GM10266 (cell line): Measurements from ENCODE around the gene PABPN1L.

Source experiments
- DNase-seq: peaks from one replicate; pipeline ENCODE4 v3.0.0; 2012; ENCODE audit errors: extremely low spot score
- CTCF ChIP-seq: IDR thresholded peaks from 2 replicates; pipeline ENCODE4 v1.5.1; 2012; ENCODE audit warnings: mild to moderate bottlenecking, low read depth; ENCODE audit not compliant: control insufficient read depth, insufficient read depth; ENCODE audit errors: missing control alignments

Gene PABPN1L

DNA sequence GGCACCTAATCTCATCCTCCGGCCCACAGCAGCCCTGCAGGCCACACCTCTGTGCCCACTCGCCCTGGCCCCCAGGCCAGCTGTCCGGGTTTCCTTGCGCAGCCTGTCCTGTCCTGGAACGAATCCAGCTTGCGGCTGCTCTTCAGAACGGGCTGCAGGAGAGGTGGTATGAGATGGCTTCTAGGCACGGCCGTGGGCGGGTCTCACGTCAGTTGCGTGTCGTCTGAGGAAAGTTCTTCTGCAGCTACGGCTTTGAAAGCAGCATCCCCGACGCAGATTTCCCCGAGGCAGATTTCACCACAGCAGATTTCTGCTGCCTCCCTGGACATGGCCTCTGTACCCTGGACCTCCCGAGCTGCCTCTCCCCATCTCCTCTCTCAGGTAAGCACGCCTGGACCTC is 27.9 kb downstream of the PABPN1L start:
- TF ChIP-seq CTCF: no peak
- no peak for DNase-seq

- TF ChIP-seq CTCF: no peak
- DNase-seq: no peak
Observed at GRCh38 chr16:88837806-88838205, 28.7 kb downstream of the PABPN1L start.

DNA sequence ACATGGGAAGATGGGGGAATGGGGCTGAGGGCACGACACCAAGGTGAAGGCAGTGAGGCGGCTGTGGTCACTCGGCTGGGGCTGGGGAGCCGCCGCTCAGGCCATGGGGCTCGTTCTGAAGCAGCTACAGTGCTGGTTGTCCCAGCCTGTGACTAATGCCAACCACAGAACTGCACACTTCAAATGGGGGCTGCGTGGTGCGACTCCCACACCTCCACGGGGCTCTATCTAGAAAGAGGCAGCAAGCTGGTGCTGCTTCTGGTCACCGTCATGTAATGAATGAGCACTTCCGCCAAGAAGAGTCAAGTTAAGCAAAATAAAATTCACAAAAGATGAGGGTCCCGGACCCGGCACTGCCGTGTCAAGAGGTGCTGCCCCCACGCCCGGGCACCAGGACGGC is 29.7 kb downstream of the PABPN1L start:
- no peak for DNase-seq
- no peak for TF ChIP-seq CTCF

DNA sequence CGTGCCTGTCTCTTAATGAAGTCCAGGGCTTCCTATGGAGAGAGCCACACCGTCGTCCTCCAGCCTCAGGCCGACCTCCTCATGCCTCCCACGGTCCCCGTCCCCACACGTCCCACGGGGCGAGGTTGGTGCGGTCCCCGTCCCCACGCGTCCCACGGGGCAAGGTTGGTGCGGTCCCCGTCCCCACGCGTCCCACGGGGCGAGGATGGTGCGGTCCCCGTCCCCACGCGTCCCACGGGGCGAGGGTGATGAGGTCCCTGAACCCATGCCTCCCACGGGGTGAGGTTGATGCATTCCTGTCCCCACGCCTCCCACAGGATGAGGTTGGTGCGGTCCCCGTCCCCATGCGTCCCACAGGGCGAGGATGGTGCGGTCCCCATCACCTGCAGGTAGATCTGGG is 30.6 kb downstream of the PABPN1L start:
- TF ChIP-seq CTCF: no peak
- no peak for DNase-seq

DNA sequence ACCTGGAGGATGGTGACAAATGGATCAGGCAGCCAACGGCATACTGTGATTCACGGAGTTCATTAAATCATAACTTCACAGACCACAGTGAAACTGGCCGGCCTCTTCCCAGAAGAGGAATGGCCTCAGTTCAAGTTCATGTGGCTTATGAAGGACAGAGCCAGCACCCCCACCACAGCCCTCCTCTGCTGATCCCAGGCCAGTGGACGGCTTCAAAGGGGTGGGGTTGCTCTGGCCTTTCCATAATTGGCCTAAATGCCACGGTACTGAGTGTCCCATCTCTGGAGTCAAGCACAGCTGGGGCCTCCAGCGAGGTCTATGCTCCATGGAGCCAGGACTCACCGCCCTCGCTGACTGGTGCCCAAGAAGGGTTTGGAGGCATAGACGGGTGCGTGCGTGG is 31.1 kb downstream of the PABPN1L start:
- DNase-seq: no peak
- TF ChIP-seq CTCF: no peak

DNA sequence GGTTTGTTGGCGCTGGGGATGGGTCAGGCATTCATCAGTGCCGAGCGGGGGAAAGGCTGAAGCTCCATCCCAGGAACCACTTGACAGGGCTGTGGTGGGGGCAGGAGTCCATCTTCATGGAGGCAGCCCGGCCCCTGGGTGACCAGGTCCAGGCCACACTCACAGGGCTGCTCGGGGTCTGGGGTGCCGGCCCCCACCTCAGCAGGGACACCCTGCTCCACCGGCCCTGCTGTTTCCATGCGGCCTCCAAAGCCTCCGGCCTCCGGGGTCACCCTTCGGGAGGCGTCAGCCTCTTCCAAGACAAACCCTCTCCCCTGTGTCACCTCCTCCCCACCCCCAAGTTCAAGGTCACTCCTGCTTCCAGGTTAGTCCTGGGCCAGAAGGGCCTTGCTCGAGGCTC is 31.8 kb downstream of the PABPN1L start:
- no peak for TF ChIP-seq CTCF
- DNase-seq: no peak

- TF ChIP-seq CTCF: no peak
- DNase-seq: no peak
Observed at GRCh38 chr16:88833086-88833485, 33.4 kb downstream of the PABPN1L start.

GRCh38 chr16:88831838-88832237 is 34.6 kb downstream of the PABPN1L start:
- TF ChIP-seq CTCF: no peak

More at GRCh38 chr16:88831838-88832237, 34.6 kb downstream of the PABPN1L start:
- no peak for DNase-seq
